NCI-H1417 (cell line): Measurements from ENCODE around the gene SGPP1.
"Not testable (repeated sequence)": the region's sequence is repeated elsewhere in the genome, so short reads cannot be mapped to it uniquely, and the experiment has no call there.

Source experiments
- DNase-seq, 3 experiments: peaks; one replicate each; lab custom pipeline; 2025; lab: John Stamatoyannopoulos, UW

SGPP1 gene

DNA sequence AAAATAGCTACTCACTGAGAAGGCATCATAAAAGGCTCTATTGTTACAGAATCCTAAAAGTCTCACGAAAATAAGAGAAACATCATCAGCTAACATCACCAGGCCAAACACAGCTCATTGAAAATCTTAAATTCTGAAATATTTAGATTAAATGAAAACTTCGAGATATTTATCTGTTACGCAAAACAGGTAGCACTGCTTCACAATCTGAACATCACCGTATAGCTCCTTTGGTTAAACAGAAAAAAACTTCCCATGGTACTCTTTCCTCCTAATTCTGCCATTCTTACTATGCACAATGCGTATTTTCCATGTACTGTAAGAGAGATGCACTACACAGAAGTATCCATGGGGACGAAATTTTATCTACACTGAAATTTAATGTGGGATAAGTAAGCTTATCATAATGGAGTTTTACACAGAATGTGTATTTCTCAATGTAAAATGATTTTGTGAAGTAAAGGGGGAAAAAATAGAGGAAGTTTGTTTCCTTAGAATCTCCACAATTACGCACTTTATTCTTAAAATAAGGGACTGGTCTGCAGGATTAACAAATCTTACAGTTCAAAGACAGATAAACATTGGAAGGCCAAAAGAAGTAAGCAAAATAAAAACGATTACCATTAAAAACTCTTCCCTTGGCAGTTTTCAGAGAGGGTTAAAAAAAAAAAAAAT, 1.9 kb downstream of the SGPP1 start:
- DNase-seq = no peak

DNA sequence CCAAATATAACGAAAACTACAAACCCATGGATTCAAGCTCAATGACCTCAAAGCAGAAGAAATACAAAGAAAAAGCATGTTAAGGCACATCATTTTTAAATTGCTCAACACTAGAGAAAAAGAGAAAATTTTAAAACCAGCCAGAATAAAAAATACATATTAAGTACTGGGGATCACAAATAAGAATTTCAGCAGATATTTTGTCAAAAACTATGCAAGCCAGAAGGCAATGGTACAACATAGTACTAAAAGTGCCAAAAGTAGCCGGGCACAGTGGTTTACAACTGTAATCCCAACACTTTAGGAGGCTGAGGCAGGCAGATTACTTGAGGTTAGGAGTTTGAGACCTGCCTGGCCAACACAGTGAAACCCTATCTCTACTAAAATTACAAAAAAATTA, 10.2 kb downstream of the SGPP1 start:
- peak in 2 of 3 experiments; percentile 17 to 47 for DNase-seq

- DNase-seq = no peak
These were observed 12.5 kb downstream of the SGPP1 start for GRCh38 chr14:63715360-63715759.

DNA sequence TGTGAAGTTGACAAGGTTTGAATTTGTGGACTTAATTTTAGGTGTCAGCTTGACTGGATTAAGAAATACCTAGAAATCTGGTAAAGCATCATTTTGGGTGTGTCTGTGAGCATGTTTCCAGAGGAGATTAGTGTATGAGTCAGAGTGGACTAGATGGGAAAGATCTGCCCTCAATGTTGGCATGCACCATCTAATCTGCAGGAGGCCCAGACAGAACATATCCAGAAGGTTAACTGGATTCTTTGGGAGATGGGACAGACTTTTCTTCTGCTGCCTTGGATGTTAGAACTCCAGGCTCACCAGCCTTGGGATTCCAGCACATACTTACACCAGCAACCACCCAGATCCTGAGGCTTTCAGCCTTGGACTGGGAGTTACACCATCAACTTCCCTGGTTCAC, 14.1 kb downstream of the SGPP1 start:
- DNase-seq = no peak

DNA sequence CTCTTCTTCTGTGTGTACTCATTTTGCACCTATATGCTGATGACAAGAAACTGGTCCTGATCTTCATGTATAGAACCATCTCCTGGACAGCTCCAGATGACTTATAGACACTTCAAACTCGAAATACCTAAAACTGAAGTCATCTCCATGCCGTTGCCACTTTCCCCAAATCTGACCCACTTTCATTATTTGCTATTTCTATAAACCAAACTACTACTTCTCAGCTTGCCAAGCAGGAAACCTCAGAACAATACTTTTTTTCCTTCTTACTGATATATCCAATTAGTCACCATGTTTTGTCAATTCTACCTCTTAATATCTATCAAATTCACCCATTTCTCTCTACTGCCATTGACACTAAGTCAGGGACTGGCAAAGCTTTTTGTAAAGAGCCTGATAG, 14.8 kb downstream of the SGPP1 start:
- DNase-seq = no peak

- no peak for DNase-seq
These were observed 15.7 kb downstream of the SGPP1 start for GRCh38 chr14:63712123-63712522.

DNA sequence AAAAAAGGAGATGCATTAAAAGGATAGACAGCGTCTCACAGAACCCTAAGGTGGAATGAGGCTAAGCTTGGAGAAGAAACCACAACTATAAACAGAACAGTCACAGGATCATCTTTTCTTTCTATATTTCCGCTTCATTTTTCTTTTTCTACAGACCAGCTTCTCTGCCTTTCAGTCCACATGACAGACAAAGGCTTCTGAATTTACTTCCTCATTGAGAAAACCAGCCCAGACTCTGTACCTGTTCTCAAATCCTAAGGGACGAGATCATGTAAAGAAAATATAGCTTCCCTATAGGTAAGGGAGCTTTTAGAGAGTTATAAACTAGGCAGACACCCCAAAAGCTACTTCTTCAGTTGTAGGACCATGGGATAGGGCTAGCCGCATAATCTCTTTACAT, 17.4 kb downstream of the SGPP1 start:
- DNase-seq = no peak

- no peak for DNase-seq
These were observed 18.3 kb downstream of the SGPP1 start for GRCh38 chr14:63709589-63709988.

- DNase-seq = no peak
These were observed 20.6 kb downstream of the SGPP1 start for GRCh38 chr14:63707216-63707615.

DNA sequence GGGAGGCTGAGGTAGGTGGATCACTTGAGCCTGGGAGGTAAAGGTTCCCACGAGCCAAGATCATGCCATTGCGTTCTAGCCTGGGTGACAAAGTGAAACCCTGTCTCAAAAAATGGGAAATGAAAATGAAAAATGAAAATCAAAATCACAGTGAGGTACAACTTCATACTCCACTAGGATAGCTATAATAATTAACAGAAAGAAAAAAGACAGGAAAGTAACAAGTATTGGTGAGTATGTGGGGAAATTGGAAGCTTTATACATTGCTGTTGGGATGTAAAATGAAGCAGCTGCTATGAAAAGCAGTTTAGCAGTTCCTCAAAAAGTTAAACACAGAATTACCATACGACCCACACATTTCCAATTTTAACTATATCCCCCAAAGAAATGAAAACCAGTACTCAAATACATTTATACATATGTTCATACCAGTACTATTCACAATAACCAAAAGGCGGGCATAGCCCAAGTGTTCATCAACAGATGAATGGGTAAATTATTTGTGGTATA, 22.2 kb downstream of the SGPP1 start:
- DNase-seq = no peak

DNA sequence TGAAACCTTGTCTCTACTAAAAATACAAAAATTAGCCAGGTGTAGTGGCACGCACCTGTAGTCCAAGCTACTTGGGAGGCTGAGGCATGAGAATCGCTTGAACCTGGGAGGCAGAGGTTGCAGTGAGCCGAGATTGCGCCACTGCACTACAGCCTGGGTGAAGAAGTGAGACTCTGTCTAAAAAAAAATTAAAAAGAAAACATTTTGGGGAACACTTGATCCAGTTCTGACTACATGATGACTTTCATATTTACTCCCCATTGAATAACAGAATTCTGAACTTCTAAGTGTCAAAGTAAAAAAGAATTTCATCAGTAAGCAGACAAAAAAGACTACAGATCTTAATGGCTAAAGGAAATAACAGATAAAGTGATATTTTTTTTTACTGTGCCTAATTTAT, 25.3 kb downstream of the SGPP1 start:
- DNase-seq = not testable (repeated sequence)

- DNase-seq = no peak
These were observed 26.1 kb downstream of the SGPP1 start for GRCh38 chr14:63701606-63702299.

- DNase-seq = no peak
These were observed 35.4 kb downstream of the SGPP1 start for GRCh38 chr14:63692310-63693020.

DNA sequence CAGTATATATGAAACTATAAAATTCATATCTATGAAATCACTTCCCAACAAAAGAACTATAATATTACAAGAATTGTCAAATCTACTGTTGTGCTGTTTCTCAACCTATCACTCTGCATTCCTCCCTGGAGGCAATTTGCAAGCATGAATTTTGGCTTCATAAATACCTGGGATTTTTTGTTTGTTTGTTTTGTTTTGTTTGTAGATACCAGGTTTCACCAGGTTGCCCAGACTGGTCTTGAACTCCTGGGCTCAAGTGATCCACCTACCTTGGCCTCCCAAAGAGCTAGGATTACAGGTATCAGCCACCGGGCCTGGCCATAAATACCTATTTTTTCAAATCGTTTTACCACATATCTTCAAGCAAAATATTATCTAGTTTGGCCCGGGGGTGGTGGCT, 38.7 kb downstream of the SGPP1 start:
- DNase-seq = no peak

DNA sequence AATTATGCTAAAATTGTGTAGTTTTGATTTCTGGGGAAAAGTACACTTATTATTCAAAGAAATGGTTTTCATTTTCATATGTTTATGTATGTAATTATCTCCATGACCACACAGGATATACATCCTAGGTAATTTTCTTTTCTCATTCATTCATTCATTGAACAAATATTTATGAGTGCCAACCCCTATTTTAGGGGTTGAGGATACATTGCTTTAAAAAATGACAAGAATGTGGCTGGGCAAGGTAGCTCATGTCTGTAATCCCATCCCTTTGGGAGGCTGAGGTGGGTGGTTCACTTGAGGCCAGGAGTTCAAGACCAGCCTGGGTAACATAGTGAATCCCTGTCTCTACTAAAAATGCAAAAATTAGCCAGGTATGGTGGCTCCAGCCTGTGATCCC, 40.9 kb downstream of the SGPP1 start:
- no peak for DNase-seq

GRCh38 chr14:63685401-63685800, 42.5 kb downstream of the SGPP1 start:
- DNase-seq = no peak

- no peak for DNase-seq
These were observed 44.9 kb downstream of the SGPP1 start for GRCh38 chr14:63682727-63683593.

GRCh38 chr14:63678536-63678935, 49.3 kb downstream of the SGPP1 start:
- DNase-seq = no peak

GRCh38 chr14:63677891-63678379, 49.9 kb downstream of the SGPP1 start:
- DNase-seq = no peak

DNA sequence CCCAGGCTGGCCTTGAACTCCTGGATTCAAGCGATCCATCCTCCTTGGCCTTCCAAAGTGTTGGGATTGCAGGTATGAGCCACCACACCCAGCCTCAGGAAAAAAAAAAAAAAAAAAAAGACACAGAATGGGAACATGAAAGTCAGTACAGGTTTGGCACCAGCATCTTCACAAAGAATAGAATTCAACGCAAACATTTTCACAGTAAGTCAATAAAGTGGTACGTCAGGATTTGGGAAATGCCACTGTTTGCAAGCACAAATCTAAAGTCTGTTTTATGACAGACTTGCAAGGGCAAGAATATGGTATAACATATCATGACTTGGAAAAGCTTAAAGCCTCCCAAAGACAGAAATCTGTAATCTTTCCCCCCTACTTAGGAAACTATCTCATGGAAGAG, 51.2 kb downstream of the SGPP1 start:
- DNase-seq = no peak

GRCh38 chr14:63673886-63674497, 53.9 kb downstream of the SGPP1 start:
- DNase-seq = no peak
